Measurements from ENCODE around the gene VPS13D.

VPS13D gene

GRCh38 chr1:12201352-12202189 lies 28.3 kb upstream of the VPS13D start:
- H3K27ac ChIP-seq (ENCODE audit: low read depth, low read length, poor library complexity, severe bottlenecking): no peak overlapping the region
- H3K4me1 ChIP-seq (ENCODE audit: insufficient read depth, low read length, severe bottlenecking): no peaks in the 10 kb centered on the region
- no peaks in the 10 kb centered on the region for H3K27me3 ChIP-seq (ENCODE audit: insufficient read depth, low read length)
- no peaks in the 10 kb centered on the region for H4K20me1 ChIP-seq (ENCODE audit: insufficient read depth, low read length)
- H3K4me2 ChIP-seq (ENCODE audit: low read length): no peak overlapping the region
- H3K9me3 ChIP-seq (ENCODE audit: low read length): no peaks in the 10 kb centered on the region
- no peaks in the 10 kb centered on the region for H3K9me2 ChIP-seq (ENCODE audit: low read depth, low read length)
- H3K9ac ChIP-seq (ENCODE audit: low read length): no peak overlapping the region
- no peak overlapping the region for H3K4me3 ChIP-seq (ENCODE audit: low read depth, low read length, poor library complexity, severe bottlenecking)
- H3K36me3 ChIP-seq (ENCODE audit: insufficient read depth, low read length): no peaks in the 10 kb centered on the region
- TF ChIP-seq CTCF (IDR thresholded peaks at IDR 0.05; ENCODE audit: low read length) (no peak), EZH2 (IDR thresholded peaks at IDR 0.05; ENCODE audit: borderline replicate concordance, low read length) (no peak)
- H2AFZ ChIP-seq (ENCODE audit: low read length): no peak overlapping the region
- no peaks in the 10 kb centered on the region for H3K79me2 ChIP-seq (ENCODE audit: insufficient read depth, low read length)
- no peaks in the 10 kb centered on the region for H3F3A ChIP-seq (ENCODE audit: insufficient read depth, low read length)

GRCh38 chr1:12202190-12202497 lies 27.7 kb upstream of the VPS13D start:
- H3K9ac ChIP-seq (ENCODE audit: low read length): no peak overlapping the region
- no peaks in the 10 kb centered on the region for H3K4me1 ChIP-seq (ENCODE audit: insufficient read depth, low read length, severe bottlenecking)
- H3K36me3 ChIP-seq (ENCODE audit: insufficient read depth, low read length): no peaks in the 10 kb centered on the region
- H3K79me2 ChIP-seq (ENCODE audit: insufficient read depth, low read length): no peaks in the 10 kb centered on the region
- no peak overlapping the region for H3K27ac ChIP-seq (ENCODE audit: low read depth, low read length, poor library complexity, severe bottlenecking)
- no peaks in the 10 kb centered on the region for H3F3A ChIP-seq (ENCODE audit: insufficient read depth, low read length)
- no peaks in the 10 kb centered on the region for H4K20me1 ChIP-seq (ENCODE audit: insufficient read depth, low read length)
- TF ChIP-seq CTCF (IDR thresholded peaks at IDR 0.05; ENCODE audit: low read length) (no peak), EZH2 (IDR thresholded peaks at IDR 0.05; ENCODE audit: borderline replicate concordance, low read length) (no peak)
- H3K4me2 ChIP-seq (ENCODE audit: low read length): no peak overlapping the region
- H3K9me2 ChIP-seq (ENCODE audit: low read depth, low read length): no peaks in the 10 kb centered on the region
- H3K9me3 ChIP-seq (ENCODE audit: low read length): no peaks in the 10 kb centered on the region
- H3K4me3 ChIP-seq (ENCODE audit: low read depth, low read length, poor library complexity, severe bottlenecking): no peak overlapping the region
- H3K27me3 ChIP-seq (ENCODE audit: insufficient read depth, low read length): no peaks in the 10 kb centered on the region
- no peak overlapping the region for H2AFZ ChIP-seq (ENCODE audit: low read length)

GRCh38 chr1:12202577-12202976 lies 27.3 kb upstream of the VPS13D start:
- no peak overlapping the region for H3K27ac ChIP-seq (ENCODE audit: low read depth, low read length, poor library complexity, severe bottlenecking)
- no peak overlapping the region for H3K4me2 ChIP-seq (ENCODE audit: low read length)
- H4K20me1 ChIP-seq (ENCODE audit: insufficient read depth, low read length): no peaks in the 10 kb centered on the region
- H3K79me2 ChIP-seq (ENCODE audit: insufficient read depth, low read length): no peaks in the 10 kb centered on the region
- no peak overlapping the region for H3K4me3 ChIP-seq (ENCODE audit: low read depth, low read length, poor library complexity, severe bottlenecking)
- no peak overlapping the region for H2AFZ ChIP-seq (ENCODE audit: low read length)
- no peaks in the 10 kb centered on the region for H3K36me3 ChIP-seq (ENCODE audit: insufficient read depth, low read length)
- H3K9me2 ChIP-seq (ENCODE audit: low read depth, low read length): no peaks in the 10 kb centered on the region
- no peaks in the 10 kb centered on the region for H3K4me1 ChIP-seq (ENCODE audit: insufficient read depth, low read length, severe bottlenecking)
- H3K9me3 ChIP-seq (ENCODE audit: low read length): no peaks in the 10 kb centered on the region
- no peak overlapping the region for H3K9ac ChIP-seq (ENCODE audit: low read length)
- H3K27me3 ChIP-seq (ENCODE audit: insufficient read depth, low read length): no peaks in the 10 kb centered on the region
- no peaks in the 10 kb centered on the region for H3F3A ChIP-seq (ENCODE audit: insufficient read depth, low read length)
- no peak for TF ChIP-seq CTCF (IDR thresholded peaks at IDR 0.05; ENCODE audit: low read length)
- no peak for TF ChIP-seq EZH2 (IDR thresholded peaks at IDR 0.05; ENCODE audit: borderline replicate concordance, low read length)
